HG02840 (cell line): ENCODE data around the gene C5.
"Not testable (repeated sequence)": the region's sequence is repeated elsewhere in the genome, so short reads cannot be mapped to it uniquely, and the experiment has no call there.

Experiments used
- ATAC-seq: cut with Tn5 transposase; IDR thresholded peaks from one replicate; pipeline ENCODE4 v1.9.1; 2021; ENCODE audit warnings: mild to moderate bottlenecking, moderate library complexity, moderate number of reproducible peaks; ENCODE audit not compliant: unreplicated experiment, low FRiP score

Gene C5

DNA sequence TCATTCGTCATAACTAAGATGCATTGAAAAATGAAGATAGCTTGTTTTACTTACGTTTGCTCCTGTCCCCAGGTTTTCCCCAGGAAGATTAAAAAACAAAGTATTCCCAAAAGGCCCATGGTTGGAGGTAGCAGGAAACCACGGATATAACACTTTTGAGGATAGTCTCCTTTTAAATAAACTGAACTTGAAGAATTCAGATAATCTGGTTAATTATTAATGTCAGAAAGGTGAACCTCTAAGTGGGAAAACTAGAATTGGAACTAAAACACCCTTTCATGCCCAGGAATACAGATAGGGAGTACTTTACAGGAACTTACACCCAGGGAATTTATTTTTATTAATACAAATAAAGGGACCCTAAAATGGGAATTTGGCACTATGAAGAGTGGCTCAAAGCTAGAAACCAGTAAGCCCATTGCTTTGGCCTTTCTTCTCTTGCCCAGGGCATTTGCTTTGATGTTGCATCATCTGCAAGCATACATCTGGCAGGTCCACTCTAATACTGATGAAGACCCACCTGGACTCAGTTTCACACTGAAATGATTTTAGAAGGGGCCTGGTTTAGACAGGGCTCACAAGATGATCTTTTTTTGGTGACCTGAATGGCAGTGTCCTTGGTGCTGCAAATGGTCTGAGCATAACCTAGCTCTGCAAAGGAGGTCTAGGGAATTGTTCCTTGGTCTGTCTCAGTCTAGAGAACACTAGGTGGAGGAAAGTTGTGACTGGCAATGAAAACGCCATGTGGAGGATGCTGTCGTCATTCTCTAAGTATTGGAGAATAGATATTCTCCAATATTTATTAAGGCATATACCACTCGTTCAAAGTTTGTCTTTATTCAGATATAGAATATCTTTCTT lies at the start of gene C5:
Gene C5 (minus strand): TSS at position 148 of the 861 bp plus-strand sequence. CDS start 29 bp downstream, at position 119.
- no peak for ATAC-seq

- no peak for ATAC-seq
Observed at GRCh38 chr9:121098567-121099198, 48.6 kb upstream of the C5 start.

GRCh38 chr9:121095057-121095456 lies 45.0 kb upstream of the C5 start:
- ATAC-seq = no peak

GRCh38 chr9:121090743-121091142 lies 40.7 kb upstream of the C5 start:
- not testable (repeated sequence) for ATAC-seq

DNA sequence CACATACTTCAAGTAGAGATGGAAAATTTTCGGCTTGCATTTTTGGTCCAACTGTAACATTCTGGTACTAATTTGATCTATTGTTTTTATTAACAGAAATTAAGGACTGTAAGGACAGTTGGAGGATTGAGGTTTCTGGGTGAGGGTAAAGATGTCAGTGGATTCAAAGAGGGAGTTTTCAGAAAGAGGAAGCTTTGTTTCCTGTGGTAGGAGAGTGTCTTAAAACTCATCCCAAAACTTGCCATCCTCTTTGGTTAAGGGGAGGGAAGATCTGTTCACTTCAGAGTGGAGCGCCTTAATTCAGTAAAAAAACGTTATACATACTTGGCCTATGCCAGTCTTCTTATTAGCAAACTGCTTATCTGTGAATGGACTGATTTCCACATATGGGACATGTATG lies 38.5 kb upstream of the C5 start:
- no peak for ATAC-seq

DNA sequence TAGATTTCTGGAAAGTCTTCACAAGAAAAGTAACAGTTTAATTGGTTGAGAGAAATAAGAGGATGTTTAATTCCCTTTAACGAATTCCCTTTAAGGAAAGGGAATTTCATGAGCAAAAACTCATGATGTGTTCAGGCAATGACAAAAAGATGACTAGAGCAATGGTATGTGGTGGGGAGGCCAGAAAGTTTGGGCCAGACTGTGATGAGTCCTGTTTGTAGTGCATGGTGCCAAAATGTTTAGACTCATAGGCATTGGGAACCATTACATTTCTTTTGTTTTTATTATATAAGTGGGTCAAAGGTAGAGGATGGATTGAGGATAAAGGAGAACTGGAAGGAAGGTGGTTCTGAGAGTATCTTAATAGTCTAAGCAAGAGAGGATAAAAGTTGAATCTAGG lies 35.6 kb upstream of the C5 start:
- no peak for ATAC-seq

DNA sequence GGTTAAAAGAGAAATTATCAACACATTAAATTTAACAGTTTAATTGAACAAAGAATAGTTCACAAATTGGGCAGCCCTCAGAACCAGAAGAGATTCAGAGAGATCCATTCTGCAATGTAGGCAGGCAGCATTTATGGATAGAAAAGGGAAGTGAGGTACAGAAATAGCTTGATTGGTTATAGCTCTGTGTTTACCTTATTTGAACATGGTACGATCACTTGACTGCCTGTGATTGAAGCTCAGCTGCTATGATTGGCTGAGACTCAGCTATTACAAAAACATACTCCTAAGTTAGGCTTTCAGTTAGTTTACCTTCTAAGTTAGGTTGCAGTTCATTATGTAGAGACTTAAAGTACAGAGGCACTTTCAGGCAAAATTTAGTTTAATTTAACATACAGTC lies 32.0 kb upstream of the C5 start:
- no peak for ATAC-seq

- ATAC-seq = no peak
Observed at GRCh38 chr9:121075251-121076036, 25.4 kb upstream of the C5 start.

GRCh38 chr9:121074370-121075250 lies 24.5 kb upstream of the C5 start, which contains the start of gene CNTRL:
Gene CNTRL, plus strand, starts transcription at chr9:121074955. Its CDS starts 13,372 bp downstream, at chr9:121088327.
- ATAC-seq = peak; percentile 68

GRCh38 chr9:121073038-121073437 lies 23.0 kb upstream of the C5 start:
- no peak for ATAC-seq

DNA sequence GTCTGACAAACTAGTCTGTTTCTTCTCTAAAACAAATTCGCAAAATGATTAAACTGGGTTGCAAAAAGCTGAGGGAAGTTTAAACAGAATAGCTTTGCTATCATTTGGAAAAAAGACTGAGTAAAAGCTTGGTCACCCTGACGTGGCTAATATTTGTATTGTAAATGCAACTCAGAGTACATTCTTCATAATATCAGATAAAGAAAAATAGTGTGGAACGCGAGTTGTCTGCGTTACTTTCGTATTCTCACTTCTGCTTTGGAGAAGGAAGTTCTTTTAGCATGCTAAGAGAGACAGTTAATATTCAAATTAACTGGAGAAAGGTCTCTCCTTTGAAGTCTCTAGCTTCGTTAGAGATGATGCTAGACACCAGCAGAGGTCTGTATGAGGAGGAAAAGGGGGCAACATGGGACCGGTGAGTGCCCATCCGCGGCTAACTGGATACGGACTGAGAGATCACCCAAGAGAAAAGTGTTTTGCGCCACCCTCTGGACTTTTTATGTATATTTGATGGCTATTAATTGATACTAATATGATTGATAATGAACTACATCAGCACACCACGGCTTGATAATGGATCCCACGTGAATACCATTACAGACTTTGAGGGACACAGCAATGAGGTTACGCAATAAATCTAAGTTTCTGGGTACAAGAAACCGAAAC lies 21.8 kb upstream of the C5 start:
- peak; percentile 38 for ATAC-seq

DNA sequence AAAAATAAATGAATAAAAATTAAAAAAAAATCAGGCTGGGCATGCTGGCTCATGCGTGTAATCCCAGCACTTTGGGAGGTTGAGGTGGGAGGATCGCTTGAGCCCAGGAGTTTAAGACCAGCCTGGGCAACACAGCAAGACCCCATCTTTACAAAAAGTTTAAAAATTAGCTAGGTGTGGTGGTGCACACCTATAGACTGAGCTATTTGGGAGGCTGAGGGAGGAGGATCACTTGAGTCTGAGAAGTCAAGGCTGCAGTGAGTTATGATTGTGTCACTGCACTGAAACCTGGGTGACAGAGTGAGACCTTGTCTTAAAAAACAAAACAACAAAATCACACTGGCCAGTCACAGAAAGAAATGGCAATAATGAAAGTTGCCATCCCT lies 21.3 kb upstream of the C5 start:
- no peak for ATAC-seq

DNA sequence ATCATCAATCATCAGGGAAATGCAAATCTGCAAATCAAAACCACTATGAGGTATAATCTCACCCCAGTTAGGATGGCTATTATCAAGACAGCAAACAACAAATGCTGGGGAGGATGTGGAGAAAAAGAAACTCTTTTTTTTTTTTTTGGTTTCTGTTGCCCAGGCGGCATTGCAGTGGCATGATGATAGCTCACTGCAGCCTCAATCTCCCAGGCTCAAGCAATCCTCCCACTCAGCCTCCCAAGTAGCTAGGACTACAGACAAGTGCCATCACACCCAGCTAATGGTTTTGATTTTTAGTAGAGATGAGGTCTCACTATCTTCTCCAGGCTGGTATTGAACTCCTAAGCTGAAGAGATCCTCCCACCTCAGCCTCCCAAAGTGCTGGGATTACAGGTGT lies 19.3 kb upstream of the C5 start:
- no peak for ATAC-seq

- ATAC-seq = no peak
Observed at GRCh38 chr9:121067640-121068039, 17.6 kb upstream of the C5 start.

DNA sequence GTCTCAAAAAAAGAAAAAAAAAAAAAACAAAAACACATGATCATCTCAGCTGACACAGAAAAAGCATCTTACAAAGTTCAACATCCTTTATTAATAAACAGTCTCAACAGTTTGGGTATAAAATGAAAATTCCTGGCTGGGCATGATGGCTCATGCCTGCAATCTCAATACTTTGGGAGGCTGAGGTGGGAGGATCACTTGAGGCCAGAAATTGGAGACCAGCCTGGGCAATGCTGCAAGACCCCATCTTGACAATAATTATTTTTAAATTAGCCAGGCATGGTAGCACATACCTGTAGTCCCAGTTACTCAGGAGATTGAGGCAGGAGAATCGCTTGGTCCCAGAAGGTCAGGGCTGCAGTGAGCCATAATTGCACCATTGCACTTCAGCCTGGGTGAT lies 16.8 kb upstream of the C5 start:
- no peak for ATAC-seq

DNA sequence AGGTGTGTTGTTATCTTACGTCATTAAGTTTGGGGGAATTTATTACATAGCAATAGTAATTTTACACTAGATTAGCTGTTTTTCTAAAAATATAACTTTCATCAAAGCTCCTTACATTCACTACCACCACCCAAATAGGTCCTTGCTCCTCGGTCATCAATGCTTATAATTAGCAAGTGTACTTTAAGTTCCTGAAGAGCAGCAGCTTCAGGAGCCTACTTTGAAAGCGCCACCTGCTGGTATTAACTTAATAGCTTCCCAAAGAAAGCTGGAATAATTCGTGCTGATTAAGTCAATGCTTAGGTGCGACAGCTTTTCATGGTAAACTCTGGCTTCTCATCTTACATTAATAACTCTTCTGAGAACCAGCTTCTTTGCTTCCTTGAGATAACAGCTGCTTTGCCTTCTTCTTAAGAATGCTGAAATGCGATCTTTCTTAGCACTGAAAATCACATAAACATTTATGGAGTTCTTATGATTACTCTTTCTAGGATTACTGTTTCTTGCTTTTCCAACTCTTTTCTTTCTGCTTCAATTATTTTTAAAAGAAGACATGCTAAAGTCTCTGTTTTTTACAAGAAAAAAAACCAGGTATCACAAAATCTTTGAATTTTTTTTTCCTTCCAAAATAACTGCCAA lies 10.0 kb upstream of the C5 start:
- ATAC-seq = no peak

GRCh38 chr9:121059513-121059912 lies 9.4 kb upstream of the C5 start:
- no peak for ATAC-seq

- ATAC-seq = no peak
Observed at GRCh38 chr9:121057821-121058220, 7.7 kb upstream of the C5 start.

- no peak for ATAC-seq
Observed at GRCh38 chr9:121055642-121056143, 5.6 kb upstream of the C5 start.
